ENCODE measurements around the gene RIMOC1. TPM values are rescaled to one million over a fixed set of nuclear protein-coding genes. Genes with fewer than 3 reads are reported as not detected.

Gene RIMOC1
- total RNA-seq, 1 donor from 2014 or later = 25.1 TPM

- Histone ChIP-seq H3K27me3 (ENCODE audit: low read depth) (no peaks in the 10 kb centered on the region), H3K27ac (no peak overlapping the region), H3K36me3 (no peaks in the 10 kb centered on the region), H3K4me3 (no peak overlapping the region), H3K4me1 (no peaks in the 10 kb centered on the region), H3K9me3 (no peaks in the 10 kb centered on the region)
- ATAC-seq = no peak
- no peak for TF ChIP-seq CTCF (IDR thresholded peaks at IDR 0.05)
- intact Hi-C loops (cut with DNase I) = no loop called here
- DNase-seq = no peak
Measured at GRCh38 chr5:41892031-41892430, 12.1 kb upstream of the RIMOC1 start.

- Histone ChIP-seq H3K27ac (no peak overlapping the region), H3K4me3 (no peak overlapping the region), H3K27me3 (ENCODE audit: low read depth) (no peaks in the 10 kb centered on the region), H3K36me3 (no peaks in the 10 kb centered on the region), H3K4me1 (no peaks in the 10 kb centered on the region), H3K9me3 (no peaks in the 10 kb centered on the region)
- DNase-seq = no peak
- ATAC-seq = no peak
- TF ChIP-seq CTCF (IDR thresholded peaks at IDR 0.05) = no peak
- intact Hi-C loops (cut with DNase I) = no loop called here
Measured at GRCh38 chr5:41893074-41893851, 10.9 kb upstream of the RIMOC1 start.

- DNase-seq (no peak), ATAC-seq (no peak)
- intact Hi-C loops (cut with DNase I) = no loop called here
- no peaks in the 10 kb centered on the region for H3K4me1 ChIP-seq
- no peak overlapping the region for H3K27ac ChIP-seq
- no peak overlapping the region for H3K4me3 ChIP-seq
- TF ChIP-seq CTCF (IDR thresholded peaks at IDR 0.05) = no peak
- H3K9me3 ChIP-seq = no peaks in the 10 kb centered on the region
- no peaks in the 10 kb centered on the region for H3K27me3 ChIP-seq (ENCODE audit: low read depth)
- no peaks in the 10 kb centered on the region for H3K36me3 ChIP-seq
Measured at GRCh38 chr5:41896230-41896629, 7.9 kb upstream of the RIMOC1 start.

- peak overlapping the region; percentile 80 for H3K4me3 ChIP-seq
- H3K36me3 ChIP-seq = peaks cover 18% of the 10 kb centered on the region
- no peak for DNase-seq
- ATAC-seq = no peak
- no peak for TF ChIP-seq CTCF (IDR thresholded peaks at IDR 0.05)
- H3K4me1 ChIP-seq = peaks cover 13% of the 10 kb centered on the region
- no peaks in the 10 kb centered on the region for H3K9me3 ChIP-seq
- peak overlapping the region; percentile 88 for H3K27ac ChIP-seq
- no peaks in the 10 kb centered on the region for H3K27me3 ChIP-seq (ENCODE audit: low read depth)
- intact Hi-C loops (cut with DNase I) = no loop called here
Measured at GRCh38 chr5:41903382-41903891, 707 bp upstream of the RIMOC1 start.

- no peak for TF ChIP-seq CTCF (IDR thresholded peaks at IDR 0.05)
- H3K36me3 ChIP-seq = peaks cover 45% of the 10 kb centered on the region
- H3K27ac ChIP-seq = no peak overlapping the region
- ATAC-seq (no peak), DNase-seq (no peak)
- no peaks in the 10 kb centered on the region for H3K27me3 ChIP-seq (ENCODE audit: low read depth)
- H3K4me3 ChIP-seq = no peak overlapping the region
- peaks cover 13% of the 10 kb centered on the region for H3K4me1 ChIP-seq
- H3K9me3 ChIP-seq = no peaks in the 10 kb centered on the region
- intact Hi-C loops (cut with DNase I) = no loop called here
Measured at GRCh38 chr5:41906151-41906550, 2.0 kb downstream of the RIMOC1 start.
